Keratinocyte (primary cell): ENCODE data around the gene RMND5A.
"Not testable (repeated sequence)": the region's sequence is repeated elsewhere in the genome, so short reads cannot be mapped to it uniquely, and the experiment has no call there.

ENCODE experiments used
- EZH2 ChIP-seq: IDR thresholded peaks from one replicate; pipeline ENCODE4 v1.6.1; 2012; ENCODE audit warnings: inconsistent platforms, mild to moderate bottlenecking, low read length, moderate library complexity
- TF ChIP-seq, protein P1 (sequence below), 3 experiments: IDR thresholded peaks in 1 of 3; conservative IDR thresholded peaks in 1 of 3; optimal IDR thresholded peaks in 1 of 3; 2 replicates in 2 of 3; 3 replicates in 1 of 3; pipeline versions ENCODE3 to v1.5.1; 2011; ENCODE audit warnings: low read length in 3 of 3, mild to moderate bottlenecking in 3 of 3, moderate library complexity in 2 of 3, control low read depth in 1 of 3, inconsistent platforms in 1 of 3; ENCODE audit not compliant: insufficient read depth in 2 of 3; ENCODE audit errors: extremely low read depth in 1 of 3

DNA sequence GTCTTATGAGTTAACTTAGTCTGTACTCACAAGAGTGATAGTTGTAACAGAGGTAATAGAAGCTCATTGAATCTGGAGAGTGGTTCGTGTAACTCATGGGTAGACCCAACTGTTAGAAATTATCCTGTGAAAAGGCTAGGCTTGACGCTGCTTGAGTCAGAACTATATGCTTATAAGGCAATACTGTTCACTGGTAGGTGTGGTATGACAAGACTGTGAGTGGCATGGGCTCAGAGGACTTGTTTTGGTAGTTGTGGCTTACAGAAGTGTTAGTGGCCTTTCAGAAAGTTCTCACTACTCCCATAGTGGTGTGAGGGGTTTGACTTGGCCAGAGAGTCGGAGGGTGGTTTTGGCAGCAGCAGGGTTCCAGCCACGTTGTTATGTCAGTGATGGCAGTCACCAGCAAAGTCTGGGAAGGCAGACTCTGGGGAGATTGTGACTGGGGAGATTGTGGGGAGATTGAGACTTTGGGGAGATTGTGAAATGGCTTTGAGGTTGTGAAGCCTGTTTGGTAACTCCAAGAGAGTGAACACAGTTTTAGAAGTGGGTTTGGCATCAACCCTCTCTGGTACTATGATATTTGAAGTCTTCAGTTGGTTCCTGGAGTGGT is 21.9 kb downstream of the RMND5A start:
- TF ChIP-seq, protein P1, sequence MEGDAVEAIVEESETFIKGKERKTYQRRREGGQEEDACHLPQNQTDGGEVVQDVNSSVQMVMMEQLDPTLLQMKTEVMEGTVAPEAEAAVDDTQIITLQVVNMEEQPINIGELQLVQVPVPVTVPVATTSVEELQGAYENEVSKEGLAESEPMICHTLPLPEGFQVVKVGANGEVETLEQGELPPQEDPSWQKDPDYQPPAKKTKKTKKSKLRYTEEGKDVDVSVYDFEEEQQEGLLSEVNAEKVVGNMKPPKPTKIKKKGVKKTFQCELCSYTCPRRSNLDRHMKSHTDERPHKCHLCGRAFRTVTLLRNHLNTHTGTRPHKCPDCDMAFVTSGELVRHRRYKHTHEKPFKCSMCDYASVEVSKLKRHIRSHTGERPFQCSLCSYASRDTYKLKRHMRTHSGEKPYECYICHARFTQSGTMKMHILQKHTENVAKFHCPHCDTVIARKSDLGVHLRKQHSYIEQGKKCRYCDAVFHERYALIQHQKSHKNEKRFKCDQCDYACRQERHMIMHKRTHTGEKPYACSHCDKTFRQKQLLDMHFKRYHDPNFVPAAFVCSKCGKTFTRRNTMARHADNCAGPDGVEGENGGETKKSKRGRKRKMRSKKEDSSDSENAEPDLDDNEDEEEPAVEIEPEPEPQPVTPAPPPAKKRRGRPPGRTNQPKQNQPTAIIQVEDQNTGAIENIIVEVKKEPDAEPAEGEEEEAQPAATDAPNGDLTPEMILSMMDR (optimal IDR thresholded peaks at IDR 0.05 in 1 of 3, IDR thresholded peaks at IDR 0.05 in 1 of 3, conservative IDR thresholded peaks at IDR 0.05 in 1 of 3; ENCODE audit: extremely low read depth in 1 of 3, insufficient read depth in 2 of 3, low read length in 3 of 3): not testable (repeated sequence)
- TF ChIP-seq EZH2: not testable (repeated sequence)
